Raji (cell line): Measurements from ENCODE around the gene COPRS.

Experiments
- POLR2A ChIP-seq: IDR thresholded peaks from 2 replicates; pipeline ENCODE4 v1.6.1; 2011; ENCODE audit warnings: low read depth, low read length, control low read depth; ENCODE audit not compliant: insufficient read depth

The COPRS gene

DNA sequence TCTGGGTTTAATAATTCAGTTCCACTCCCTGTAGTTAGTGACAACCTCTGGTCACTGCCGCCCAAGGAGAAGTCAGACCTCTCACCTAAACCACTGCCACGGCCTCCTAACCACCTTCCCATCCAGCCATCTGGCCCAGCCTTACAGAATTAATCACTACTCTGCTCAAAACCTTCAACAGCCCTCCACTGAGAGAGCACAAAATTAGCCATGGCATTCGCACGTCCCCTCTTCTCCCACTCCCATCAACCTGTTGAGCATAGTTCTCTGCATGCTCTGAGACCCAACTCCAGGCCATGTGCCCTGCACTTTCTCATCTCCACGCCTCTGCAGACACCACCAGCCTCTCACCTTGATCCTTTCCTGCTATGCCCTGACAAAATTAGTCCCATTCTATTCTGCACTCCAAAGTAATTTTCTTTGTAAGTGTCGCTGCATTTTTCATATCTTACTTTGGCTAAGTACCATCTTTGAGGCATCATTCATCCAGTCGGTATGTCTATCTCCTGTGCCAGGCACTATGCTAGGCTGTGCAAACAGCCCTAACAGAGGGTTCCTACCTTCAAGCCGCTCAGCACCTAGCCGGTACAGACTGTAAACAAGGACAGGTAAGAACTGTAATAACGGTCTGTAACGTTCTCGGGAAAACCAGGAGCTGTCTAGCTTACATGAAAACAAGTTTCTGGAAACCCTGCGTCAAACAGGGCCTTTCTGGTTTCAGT, 963 bp downstream of the COPRS start:
- TF ChIP-seq POLR2A, result no peak

DNA sequence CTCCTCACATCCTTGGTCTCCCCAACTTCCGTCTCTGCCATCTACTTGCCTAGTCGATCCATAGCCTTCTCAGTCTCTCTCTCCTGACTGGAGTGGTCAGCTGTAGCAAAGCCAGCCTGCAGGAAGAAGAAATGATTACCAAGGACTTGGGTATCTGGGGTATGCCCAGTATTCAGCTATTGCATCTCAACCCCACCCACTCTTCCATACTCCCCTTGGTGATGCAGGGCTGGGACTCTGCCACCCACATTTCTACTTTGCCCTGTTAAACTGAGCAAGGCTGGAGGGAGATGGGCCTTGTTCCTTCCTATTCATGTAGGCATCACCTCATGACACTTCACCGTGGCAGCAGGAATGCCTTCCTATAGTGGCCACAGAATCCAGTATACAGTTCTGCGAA, 2.3 kb downstream of the COPRS start:
- no peak for TF ChIP-seq POLR2A

GRCh38 chr17:31854672-31855071, 4.4 kb downstream of the COPRS start:
- no peak for TF ChIP-seq POLR2A

GRCh38 chr17:31853911-31854470, 5.1 kb downstream of the COPRS start:
- TF ChIP-seq POLR2A, result no peak

DNA sequence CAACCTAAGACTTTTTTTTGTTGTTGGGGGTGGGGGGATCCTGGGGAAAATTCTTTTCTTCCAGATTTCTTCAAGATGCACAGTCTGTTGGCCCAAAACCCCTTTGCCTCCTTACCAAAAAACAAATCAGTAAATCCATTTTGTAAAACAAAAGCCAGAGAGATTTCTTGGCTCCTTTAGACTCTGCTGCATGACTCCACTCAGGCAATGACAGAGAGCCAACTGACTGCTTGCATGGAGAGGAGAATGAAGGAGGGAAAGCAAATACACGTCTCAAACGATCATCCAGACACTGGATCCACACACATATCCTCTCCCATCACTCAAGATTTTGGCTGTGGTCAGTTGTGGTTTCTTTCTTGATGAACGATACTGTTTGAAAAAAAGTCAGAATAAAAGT, 13.8 kb downstream of the COPRS start:
- no peak for TF ChIP-seq POLR2A

GRCh38 chr17:31843070-31843745, 15.8 kb downstream of the COPRS start:
- no peak for TF ChIP-seq POLR2A

DNA sequence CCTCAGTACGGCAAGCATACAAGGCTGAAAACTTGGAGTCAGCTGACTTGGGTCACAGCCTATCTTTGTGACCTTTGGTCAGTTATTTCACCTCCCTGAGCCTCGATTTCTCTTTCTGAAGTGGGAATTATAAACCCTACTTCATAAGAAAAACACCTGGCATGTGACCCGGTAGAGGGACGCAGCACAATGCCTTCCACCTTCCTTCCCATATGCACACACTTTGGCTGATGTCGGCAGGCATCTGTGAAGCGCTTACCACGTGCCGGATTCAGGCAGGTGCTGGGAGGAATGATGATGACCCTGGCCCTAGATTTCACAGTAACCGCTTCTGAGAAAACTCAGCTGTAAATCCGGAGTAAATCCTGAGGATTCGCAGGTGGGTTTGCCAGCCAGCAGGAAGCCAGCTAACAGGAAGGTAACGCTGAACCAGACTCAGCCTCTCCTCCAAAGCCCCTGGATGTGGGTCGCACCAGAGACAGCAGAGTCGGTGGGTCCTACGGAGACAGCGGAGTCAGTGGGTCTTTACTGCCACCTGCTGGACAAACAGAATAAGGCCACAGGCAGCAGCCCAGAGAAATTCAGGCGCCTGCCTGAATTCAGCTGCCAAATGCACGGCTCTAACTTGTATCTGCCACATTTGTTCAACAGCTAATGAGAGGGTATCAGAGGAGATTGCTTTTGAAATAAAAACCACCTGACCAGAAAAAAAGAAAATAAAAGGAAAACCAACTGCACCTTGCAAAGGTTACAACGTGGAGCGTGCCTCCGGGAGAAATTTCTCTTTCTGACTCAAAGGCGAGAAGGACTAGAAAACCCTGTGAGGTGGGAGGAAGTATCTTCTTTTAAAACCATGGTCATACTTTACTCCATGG, 16.6 kb downstream of the COPRS start:
- TF ChIP-seq POLR2A, result no peak

DNA sequence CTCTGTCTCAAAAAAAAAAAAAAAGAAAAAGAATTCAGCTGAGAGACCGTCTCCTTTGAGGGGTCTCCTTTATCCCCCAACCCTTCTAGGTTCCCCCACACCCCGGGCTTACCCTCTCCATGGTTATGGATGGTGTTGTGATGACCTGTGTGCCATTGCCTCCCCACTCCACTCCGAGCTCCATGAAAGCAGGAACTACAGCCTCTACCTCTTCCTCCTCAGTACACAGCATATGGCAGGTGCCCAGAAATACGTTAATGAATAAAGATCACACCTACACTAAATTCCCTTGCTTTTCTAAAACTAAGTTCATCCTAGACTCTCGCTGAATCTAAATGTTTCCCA, 17.2 kb downstream of the COPRS start:
- no peak for TF ChIP-seq POLR2A

DNA sequence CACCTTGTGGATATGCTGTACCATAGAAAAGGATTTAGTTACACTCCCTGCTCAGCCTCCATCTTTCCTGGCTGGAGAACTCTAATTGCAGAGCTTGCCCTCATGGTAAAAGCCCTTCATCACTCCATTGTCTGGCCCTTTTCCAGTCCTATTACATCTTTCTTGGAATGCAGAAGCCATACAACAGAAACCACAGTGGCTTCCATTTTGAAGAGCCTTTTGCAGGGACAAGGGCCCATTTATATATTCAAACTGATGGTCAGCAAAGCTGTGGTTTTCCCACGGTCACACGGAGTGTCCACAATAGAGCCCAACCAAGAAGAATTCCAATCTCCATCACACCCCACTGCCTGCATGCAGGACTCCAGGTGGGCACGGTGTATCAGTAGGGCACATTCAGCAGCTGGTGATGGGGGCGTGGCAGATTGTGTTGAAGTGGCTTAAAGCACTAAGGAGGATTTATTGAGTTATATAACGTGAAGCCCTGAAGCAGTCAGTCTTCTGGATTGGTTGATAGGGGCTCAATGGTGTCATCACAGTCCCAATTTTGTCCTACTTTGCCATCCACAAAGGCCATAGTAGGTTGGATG, 20.3 kb downstream of the COPRS start:
- no peak for TF ChIP-seq POLR2A

DNA sequence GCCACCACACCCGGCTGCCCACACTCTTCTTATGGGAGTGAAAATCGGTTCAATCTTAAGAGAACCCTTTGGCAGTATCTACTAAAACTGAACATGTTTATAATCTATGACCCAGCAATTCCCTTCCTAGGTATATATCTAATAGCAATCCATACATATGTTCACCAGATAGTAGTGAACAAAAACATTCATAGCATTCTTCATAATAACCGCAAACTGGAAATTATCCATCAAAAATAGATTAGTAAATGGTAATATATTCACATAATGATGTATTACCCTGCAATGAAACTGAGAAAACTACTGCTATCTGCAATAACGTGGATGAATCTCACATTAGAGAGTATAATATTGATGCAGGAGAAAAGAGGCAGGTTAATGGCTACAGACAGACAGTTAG, 23.1 kb downstream of the COPRS start:
- TF ChIP-seq POLR2A, result no peak

- TF ChIP-seq POLR2A, result no peak
These were observed 24.6 kb downstream of the COPRS start for GRCh38 chr17:31834448-31834847.

GRCh38 chr17:31832746-31833145, 26.3 kb downstream of the COPRS start:
- TF ChIP-seq POLR2A, result no peak

DNA sequence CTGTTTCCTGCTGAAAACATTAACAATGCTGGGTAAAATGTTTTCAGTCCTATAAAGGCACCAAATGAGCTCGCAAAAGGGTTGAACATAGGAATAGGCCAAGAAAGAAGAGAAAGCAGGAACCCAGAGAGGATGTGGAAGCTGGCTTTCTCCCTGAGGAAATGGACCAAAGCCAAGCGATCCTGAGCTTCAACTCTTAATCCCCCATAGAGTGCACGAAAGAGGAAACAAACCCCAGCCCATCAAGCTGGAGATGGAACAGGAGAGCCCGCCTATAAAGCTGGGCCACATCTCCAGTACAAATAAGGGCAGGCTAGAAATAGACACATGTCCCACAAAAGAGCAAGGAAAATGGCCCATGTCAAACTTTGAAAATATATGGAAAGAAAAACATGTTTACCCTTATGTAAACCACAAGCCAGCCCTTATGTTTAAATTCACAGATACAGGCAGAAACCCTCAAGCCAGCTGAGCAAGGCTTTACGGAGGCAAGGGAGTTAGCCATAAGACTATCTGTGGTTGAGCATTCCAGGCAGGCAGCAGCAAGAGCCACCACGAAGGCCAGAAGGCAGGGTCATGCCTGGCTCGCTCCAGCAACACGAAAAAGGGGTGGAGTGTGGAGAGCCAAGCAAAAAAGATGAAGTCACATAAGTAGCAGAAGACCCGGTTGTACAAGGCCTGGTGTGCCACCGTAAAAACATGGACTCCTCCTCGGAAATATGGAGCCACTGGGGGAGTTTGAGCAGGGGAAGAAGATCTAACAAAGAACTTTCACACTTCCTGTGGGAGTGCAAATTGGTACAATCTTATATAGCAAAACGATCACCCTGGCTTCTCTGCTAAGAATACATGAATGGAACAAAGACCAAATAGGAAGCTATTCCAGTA, 27.8 kb downstream of the COPRS start:
- no peak for TF ChIP-seq POLR2A

GRCh38 chr17:31829649-31830048, 29.4 kb downstream of the COPRS start:
- no peak for TF ChIP-seq POLR2A
